NCI-H2107 (cell line): ENCODE measurements around the gene CA5A.
"Not testable (repeated sequence)": the region's sequence is repeated elsewhere in the genome, so short reads cannot be mapped to it uniquely, and the experiment has no call there.

ENCODE experiments used
- DNase-seq: peaks from one replicate; lab custom pipeline; 2025; lab: John Stamatoyannopoulos, UW

The CA5A gene

DNA sequence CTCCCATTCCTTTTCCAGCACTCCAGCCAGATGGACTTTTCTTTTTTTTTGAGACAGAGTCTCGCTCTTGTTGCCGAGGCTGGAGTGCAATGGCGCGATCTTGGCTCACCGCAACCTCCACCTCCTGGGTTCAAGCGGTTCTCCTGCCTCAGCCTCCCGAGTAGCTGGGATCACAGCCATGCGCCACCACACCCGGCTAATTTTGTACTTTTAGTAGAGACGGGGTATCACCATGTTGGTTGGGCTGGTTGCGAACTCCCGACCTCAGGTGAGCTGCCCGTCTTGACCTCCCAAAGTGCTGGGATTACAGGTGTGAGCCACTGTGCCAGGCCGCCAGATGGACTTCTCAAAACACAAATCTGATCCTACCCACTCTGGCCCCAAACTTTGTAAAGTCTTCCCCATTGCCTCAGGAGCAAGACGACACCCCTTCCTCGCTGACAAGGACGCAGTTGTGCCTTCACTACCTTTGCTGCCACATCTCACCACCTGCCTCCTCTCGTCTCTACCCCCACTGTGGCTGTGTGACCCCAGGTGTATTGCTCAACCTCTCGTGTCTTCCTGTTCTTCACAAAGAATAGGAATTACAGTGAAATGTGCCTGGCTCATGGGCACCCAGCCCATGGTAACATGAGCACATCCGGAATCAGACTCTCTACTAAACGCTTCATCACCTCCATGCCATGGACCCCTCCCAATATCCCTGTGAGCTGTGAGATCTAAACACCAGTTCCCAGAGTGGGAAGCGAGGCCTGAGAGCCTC lies 11.2 kb upstream of the CA5A start:
- DNase-seq: no peak

GRCh38 chr16:87946596-87947347 lies 10.4 kb upstream of the CA5A start:
- DNase-seq: no peak

GRCh38 chr16:87945351-87946042 lies 9.2 kb upstream of the CA5A start:
- DNase-seq: peak; percentile 71

GRCh38 chr16:87942680-87943079 lies 6.4 kb upstream of the CA5A start:
- DNase-seq: no peak

- DNase-seq: no peak
Observed at GRCh38 chr16:87939562-87940423, 3.5 kb upstream of the CA5A start.

DNA sequence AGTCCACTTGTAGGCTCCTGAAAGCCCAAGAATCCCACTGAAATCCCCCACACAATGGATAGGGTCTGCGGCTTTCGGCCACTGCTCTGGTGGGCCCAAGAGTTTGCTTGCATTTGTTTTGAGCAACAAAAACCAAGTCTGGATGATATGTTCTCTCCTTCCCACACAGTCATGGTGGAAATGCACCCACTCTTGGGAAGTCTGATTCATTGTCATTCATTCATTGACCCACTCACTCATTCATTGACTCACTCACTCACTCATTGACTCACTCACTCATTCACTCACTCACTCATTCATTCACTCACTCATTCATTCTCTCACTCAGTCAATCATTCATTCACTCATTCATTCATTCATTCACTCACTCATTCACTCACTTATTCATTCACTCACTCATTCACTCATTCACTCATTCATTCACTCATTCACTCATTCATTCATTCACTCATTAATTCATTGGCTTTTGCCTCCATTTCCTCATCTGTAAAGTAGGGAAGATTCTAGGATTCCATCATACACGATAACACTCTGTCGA lies 2.2 kb upstream of the CA5A start:
- no peak for DNase-seq

DNA sequence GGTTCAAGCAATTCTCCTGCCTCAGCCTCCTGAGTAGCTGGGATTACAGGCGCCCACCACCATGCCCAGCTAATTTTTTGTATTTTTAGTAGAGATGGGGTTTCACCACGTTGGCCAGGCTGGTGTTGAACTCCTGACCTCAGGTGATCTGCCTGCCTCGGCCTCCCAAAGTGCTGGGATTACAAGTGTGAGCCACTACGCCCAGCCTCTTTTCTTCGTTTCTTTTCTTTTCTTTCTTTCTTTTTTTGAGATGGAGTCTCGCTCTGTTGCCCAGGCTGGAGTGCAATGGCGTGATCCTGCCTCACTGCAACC lies 858 bp upstream of the CA5A start:
- not testable (repeated sequence) for DNase-seq

GRCh38 chr16:87936016-87936374 lies 334 bp downstream of the CA5A start:
- DNase-seq: not testable (repeated sequence)

DNA sequence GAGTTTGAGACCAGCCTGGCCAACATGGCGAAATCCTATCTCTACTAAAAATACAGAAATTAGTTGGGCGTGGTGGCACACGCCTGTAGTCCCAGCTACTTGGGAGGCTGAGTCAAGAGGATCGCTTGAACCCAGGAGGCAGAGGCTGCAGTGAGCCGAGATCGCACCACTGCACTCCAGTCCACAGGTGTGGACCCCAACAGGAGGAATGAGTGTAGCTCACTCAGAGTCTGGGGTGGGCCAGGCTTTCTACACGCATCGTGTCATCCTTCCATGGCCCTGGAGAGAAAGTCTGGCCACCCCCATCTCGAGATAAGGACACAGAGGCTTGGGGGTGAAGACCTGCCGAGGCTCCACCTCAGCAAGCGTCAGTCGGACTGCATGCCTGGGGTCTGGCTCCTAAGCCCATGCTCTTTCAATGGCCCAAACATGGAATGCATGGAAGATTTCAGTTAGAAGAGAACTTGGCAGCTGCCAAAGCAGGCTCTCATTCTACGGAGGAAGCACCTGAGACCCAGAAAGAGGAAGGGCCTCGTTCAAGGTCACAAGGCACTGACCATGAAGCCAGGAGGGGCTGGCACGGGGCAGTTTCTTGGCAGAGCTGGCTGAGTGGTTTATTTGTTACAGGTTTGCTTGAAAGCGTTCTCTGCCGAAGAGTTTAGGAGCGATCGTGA lies 1.4 kb downstream of the CA5A start:
- not testable (repeated sequence) for DNase-seq

GRCh38 chr16:87933140-87933495 lies 3.2 kb downstream of the CA5A start:
- no peak for DNase-seq

DNA sequence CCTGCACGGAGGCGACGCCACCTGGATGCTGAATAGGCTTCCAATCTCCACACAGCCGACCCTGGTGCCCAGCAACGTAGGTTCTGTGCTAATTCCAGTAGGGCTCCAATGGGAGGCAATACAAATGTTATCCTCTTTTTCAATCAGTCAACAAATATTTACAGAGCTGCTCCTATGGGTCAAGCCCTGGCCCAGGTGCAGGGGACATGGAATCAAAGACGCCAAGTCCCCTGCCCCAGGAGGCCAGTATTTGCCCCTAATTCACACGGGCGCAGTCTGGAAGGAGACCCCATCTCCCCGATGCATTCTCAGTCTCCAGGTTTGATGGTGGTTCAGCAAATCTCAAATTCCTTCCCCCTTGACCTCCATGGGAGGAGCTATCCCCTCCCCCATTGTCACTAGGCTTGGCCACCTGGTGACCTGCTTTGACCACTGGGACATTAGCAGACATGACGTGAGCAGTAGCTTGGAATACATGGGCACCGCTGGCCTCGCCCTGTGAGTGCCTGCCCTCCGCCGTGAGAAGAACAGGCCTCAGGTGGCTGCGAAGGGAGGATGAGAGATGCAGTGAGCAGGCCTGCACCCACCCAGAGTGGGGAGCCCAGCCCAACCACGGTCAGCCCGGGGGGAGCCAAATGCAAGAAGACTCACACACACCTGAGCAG lies 3.7 kb downstream of the CA5A start:
- not testable (repeated sequence) for DNase-seq

DNA sequence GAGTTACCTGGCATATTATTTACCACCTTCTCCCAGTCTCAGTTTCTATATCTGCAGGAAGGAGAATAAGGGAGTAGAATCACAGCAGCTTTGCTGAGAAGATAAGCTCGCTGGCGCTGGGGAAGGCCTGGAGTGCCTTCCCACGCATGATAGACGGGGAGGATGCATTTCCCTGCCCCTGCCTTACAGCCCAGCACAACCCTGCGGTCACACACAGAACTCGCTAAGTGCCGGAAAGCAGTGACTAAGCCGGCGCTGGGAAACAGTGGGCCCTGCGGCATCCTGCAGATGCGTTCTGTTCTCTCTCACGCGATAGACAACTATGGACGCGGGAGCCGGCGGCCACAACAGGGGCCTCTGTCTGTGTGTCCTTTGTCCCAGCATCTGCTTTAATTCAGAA lies 4.8 kb downstream of the CA5A start:
- no peak for DNase-seq

GRCh38 chr16:87930456-87930855 lies 5.9 kb downstream of the CA5A start:
- no peak for DNase-seq

DNA sequence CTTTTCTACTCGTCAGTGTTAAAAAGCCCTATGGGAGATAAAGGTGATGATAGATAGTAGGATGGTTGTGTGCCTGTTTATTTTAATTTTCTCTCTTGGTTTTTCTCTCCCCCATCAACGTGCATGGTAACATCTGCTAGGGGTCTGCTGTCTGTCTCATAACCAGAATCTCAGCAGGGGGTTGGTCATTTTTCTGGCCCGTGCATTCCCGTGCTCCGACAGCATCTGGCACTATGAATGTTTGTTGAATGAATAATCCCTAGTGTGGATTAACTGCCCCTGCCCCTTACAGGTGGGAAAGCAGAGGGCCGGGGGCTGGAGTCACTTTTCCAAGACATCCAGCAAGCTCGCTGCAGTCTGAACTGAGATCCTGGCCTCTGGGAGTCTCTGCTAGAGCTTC lies 6.3 kb downstream of the CA5A start:
- no peak for DNase-seq

DNA sequence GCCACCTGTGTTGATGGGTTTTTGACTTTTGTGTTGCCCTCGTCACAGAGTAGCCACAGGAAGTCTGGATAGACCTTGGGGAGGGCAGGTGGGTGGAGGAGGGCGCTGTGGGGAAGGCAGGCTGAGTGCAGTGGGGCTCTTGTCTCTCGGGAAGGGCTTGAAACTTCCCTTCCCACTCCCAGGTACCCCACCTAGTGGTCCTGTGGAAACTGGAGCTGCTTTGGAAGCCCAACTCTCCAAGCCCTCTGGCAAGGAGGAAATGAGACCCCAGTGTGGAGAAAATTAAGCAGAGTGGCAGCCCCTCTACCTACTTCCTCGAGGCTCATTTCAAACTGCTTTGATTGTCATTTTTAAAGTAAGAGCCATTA lies 9.2 kb downstream of the CA5A start:
- DNase-seq: no peak

DNA sequence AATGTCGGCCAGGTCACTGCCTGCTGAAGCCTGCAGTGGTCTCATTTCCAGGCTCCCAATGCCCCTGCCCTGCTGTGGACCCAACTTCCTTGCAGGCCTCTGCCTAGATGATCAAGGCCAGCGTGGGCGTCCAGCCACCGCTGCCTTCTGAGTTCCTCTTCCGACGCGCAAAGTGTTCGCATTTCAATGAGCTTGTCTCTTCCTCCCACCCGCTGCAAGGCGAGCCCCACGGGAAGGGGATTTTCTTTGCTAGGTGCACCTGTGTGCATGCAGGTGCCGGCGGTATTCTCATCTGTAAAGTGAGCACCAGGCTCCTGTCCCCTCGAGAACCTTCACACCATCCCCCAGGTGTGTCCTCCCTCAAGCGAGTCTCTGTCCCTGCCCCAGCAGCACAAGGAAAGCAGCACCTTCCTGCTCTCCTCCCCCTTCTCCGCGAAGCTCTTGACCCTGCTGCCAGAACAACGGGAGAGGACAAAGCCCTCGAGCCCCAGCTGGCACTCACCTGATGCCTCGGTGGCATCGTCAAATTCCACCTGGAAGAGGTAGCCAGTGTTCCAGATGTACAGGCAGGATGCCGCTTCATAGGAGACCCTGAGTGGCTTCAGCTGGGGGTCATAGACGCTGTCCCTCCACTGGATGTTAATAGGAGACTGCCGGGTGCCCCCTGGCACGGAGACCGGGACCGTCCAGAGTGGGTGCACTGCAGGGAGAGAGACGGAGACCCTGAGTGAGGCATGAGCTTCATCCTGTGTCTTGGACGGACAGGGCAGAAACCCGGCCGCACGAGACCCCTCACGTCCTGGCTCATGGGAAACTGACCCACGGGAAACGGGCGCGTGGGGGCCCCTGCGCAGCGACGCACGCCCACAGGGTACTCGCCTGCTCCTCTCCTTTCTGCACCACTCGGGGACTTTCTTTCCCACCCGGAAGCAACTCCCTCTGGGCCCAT lies 9.8 kb downstream of the CA5A start:
- DNase-seq: no peak

- peak; percentile 92 for DNase-seq
Observed at GRCh38 chr16:87924811-87925670, 11.3 kb downstream of the CA5A start.

GRCh38 chr16:87924041-87924810 lies 12.1 kb downstream of the CA5A start:
- DNase-seq: peak; percentile 91
